SIG-M5 (cell line): ENCODE measurements around the gene ALDH8A1.

ENCODE experiments used
- DNase-seq: peaks from one replicate; lab custom pipeline; 2025; lab: John Stamatoyannopoulos, UW

Gene ALDH8A1, protein sequence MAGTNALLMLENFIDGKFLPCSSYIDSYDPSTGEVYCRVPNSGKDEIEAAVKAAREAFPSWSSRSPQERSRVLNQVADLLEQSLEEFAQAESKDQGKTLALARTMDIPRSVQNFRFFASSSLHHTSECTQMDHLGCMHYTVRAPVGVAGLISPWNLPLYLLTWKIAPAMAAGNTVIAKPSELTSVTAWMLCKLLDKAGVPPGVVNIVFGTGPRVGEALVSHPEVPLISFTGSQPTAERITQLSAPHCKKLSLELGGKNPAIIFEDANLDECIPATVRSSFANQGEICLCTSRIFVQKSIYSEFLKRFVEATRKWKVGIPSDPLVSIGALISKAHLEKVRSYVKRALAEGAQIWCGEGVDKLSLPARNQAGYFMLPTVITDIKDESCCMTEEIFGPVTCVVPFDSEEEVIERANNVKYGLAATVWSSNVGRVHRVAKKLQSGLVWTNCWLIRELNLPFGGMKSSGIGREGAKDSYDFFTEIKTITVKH

DNA sequence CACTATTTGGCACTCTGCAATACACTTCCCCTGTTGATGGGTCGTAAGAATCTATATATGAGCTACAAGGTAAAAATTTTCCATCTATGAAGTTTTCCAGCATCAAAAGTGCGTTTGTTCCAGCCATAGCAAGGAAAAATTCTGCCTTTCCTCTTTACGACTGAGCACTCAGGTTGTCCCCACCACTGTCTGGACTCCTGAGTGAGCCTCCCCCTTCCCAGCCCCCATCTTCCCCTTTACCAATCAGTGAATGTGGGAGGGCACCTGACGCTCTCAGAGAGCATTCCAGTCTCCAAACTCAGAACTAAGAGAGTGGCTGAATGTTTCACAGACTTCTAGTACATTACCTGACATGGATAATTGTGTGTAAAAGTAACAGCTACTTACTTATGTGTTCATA is at the start of gene ALDH8A1:
TSS of gene ALDH8A1 (minus strand) at position 175 of the 400 bp plus-strand sequence. CDS start at position 127, 48 bp downstream.
- no peak for DNase-seq

DNA sequence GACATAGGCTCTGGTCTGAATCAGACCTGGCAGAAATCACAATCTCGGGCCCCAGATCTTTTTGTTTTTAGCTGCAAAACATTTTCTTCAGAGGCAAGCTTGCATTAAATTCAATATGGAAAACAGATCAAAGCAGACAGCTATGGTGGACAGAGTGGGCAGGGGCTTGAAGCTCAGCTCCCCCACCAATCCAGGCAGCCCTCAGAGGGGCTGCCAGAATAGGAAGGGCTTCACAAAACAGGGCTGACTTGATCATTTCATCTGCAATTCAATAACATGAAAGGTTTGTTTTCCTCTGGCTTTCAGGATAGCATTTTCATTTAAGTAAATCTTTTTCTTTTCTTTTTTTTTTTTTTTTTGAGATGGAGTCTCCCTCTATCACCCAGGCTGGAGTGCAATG is 49.2 kb upstream of the ALDH8A1 start:
- no peak for DNase-seq

DNA sequence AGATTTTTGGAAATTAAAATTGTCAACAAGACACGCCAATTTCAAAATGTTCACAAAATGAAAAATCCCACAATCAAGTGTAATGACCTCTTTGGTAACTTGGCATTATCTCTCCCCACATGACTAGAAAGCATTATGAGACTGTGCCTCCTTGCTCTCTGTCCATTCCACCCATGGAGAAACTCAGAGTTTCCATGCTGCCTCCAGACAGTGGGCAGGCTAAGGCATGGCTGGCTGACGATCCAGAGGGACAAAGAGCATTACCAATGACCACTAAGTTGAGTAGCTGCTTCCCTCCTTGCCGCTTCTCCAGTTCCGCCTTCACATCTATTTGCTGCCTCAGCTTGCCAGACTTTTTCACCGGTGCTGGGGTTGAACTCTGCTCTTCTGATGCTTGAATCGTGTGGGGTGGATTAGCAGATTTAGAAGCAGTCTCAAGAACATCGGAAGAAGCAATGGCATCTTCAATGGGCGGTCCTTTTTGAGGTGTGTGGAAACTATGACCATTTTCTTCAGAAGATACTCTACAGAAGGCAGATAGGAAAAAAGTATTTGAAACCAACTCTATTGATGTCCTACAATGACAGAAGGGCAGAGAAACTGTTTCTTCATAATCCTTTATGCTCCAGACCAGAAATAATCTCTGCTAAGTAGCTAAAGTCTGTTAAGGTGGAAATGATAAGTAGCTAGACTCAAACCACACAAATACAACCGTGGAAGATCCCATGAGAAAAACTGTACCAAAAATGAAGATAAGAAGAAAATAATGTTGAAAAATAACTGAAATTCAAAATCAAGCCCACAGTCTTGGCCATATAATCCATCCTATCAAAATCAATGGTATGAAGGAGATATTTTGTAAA is 47.5 kb upstream of the ALDH8A1 start:
- DNase-seq, result no peak

DNA sequence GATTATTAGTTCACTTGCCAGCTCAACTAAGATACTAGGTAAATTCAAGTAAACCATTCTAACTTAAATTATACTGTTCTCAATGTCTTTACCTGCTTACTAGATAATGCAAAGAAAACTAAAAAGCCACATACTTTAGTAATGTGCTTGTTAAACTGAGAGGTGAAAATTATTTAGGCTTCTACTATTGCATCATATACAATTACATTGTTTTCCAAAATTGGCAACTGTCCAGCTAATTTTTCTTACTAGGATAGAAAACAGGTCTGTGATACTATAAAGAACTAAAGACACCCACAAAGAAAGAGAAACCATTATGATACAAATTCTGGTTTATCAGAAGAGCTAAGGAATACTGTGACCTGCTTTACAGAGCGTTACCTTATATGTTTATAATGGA is 45.6 kb upstream of the ALDH8A1 start:
- no peak for DNase-seq

DNA sequence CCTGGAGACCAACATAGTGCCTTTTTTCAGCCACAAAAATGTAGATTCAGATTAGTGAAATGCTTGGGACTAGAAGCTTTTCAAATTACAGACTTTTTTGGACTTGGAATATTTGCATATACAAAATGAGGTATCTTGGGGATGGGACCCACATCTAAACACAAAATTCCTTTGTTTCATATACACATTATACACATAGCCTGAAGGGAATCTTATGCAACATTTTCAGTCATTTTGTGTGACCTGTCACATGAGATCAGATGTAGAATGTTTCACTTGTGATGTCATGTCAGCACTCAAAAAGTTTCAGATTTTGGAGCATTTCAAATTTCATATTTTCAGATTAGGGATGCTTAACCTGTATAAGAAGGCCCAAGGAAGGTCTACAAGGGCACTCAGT is 44.5 kb upstream of the ALDH8A1 start:
- DNase-seq, result no peak

DNA sequence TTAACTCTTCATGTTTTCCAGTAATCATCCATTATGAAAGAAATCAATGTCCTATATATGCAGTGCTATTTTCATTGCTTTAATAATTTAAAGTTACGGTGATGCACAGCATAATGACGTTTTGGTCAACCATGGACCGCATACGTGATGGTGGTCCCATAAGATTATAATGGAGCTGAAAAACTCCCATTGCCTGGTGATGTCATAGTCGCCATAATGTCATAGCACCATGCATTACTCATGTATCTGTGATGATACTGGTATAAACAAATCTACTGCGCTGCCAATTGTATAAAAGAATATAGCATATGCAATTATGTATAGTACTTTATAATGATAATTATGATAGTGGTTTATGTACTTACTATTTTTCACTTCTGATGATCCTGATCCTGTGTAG is 42.3 kb upstream of the ALDH8A1 start:
- no peak for DNase-seq

DNA sequence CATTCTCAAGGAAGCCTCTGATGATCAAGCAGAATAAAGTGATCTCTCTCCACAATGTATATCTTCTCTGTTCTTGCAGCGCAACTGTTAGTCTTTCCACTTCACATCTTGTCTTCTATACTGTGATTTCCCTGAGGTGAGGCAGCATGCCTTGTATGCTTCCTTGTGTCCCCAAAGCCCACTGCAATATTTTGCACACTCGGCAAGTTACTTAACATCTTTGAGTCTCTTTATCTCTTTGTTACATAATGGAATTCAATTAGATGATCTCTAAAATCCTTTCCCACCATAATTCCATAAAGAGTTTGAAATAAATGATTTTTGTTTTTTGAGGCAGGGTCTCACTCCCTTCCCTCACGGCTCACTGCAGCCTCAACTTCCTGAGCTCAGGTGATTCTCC is 40.4 kb upstream of the ALDH8A1 start:
- DNase-seq, result no peak

DNA sequence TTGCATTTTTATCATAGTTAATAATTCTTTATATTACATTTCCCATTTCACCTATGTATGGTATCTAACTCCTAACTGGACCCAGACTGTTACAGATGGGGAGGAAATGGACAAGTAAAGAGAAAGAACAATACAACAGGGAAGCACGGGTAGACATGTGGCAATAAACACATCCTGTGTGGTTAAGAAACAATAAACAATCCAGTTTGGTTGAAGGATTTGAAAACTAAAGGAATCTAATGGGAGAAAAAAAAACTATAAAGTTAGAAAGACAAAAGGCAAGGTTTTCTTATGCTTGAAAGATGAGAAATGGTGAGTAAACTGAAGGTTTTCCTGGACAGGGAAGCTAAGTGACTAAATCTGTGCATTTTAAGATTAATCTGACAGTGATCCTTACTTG is 34.9 kb upstream of the ALDH8A1 start:
- DNase-seq, result no peak

DNA sequence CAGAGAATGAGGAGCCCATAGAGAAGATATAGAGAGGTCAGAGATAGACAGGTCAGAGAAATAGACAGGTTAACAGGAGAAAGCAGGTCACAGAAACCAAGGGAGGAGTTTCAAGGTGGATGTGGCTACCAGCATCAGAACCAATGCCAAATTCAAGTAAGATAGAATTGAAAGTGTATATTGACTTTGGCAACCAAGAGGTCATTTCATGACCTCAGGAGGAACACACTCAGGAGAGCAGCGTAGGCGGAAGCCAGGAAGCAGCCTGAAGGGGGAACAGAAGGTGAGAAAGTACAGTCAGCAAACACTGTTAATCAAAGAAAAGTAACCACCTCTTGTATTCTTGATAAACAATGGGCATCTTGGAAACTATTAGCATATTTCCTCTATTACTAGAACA is 33.9 kb upstream of the ALDH8A1 start:
- DNase-seq, result no peak

DNA sequence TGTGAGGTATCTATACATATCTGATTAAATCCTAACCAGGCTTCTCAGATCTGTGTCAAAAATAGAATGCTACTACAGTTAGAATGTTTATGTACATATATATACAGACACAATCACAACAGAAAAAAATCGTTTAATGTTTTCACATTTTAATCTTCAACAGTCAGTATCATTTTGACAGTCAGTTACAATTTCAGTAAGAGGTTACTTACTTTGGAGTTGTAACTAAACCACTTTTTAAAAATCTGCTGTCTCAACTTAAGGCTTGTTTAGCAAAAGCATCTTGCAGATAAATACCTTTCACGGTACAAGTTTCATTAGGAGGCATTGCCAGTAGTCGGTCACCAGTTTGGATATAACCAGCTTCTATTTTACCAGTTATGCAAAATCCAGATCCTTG is 32.3 kb upstream of the ALDH8A1 start:
- no peak for DNase-seq

DNA sequence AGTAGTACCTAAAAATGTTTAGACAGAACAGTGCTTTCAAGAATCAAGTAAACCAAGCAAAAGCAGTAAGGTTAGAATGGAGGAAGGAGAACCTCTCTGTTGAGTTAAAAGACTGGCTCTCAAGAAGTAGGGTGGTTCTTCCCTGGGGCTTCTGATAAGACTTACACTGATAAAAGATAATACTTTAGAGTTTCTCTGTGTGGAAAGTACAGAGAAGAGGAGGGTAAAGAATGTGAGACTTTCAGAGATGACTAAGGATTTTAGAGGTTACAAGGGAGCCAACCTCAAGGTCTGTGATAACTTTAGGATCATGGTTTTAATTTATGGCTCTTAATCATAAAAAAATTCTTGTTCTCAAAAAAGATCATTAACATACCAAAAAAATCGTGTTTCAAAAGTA is 30.9 kb upstream of the ALDH8A1 start:
- DNase-seq, result no peak

DNA sequence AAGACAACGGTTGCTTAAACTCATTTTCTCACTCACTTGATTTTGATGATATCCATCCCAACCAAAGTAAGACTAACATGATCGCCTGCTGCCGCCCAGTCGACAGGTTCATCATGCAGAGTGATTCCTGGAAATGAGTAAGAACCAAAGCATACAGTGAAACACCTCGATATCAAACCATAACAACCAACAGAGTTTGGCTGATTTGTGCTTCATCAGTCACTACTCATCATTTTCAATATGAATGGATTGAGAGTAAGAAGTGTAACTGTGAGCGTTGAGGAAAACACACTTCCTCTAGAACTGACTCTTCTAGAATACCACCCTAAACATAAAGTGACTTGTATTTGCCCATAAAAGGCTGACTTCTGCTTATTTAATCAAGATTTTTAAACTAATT is 29.2 kb upstream of the ALDH8A1 start:
- DNase-seq, result no peak

DNA sequence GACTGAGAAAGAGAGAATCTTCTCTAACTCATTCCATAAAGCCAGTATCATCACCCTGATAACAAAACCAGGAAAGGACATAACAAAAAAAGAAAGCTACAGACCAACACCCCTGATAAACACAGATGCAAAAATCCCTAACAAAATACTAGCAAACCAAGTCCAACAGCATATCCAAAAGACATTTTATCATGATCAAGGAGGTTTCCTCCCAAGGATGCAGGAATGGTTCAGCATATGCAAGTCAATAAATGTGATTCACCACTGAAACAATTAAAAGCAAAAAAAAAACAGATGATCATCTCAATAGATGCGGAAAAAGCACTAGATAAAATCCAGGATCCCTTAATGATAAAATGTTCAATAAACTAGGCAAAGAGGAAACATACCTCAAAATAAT is 24.5 kb upstream of the ALDH8A1 start:
- DNase-seq, result no peak

DNA sequence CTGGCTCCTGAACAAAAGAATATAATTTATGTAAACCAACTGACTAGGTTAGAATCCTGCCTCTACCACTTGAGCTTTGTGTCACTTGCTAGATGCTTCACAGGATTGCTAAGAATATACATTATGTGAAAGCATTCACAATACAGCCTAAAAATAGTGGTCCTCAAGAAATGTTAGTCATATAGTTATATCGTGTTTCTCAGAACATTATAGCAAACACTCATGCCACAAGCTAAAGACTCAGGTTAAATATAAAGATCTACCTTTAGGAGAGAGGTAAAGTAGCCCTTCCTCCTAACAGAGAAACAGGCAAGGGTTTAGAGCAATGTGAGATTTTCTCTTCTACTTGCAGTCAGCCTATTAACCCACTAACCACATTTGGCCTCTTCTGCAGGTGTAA is 17.8 kb upstream of the ALDH8A1 start:
- no peak for DNase-seq

DNA sequence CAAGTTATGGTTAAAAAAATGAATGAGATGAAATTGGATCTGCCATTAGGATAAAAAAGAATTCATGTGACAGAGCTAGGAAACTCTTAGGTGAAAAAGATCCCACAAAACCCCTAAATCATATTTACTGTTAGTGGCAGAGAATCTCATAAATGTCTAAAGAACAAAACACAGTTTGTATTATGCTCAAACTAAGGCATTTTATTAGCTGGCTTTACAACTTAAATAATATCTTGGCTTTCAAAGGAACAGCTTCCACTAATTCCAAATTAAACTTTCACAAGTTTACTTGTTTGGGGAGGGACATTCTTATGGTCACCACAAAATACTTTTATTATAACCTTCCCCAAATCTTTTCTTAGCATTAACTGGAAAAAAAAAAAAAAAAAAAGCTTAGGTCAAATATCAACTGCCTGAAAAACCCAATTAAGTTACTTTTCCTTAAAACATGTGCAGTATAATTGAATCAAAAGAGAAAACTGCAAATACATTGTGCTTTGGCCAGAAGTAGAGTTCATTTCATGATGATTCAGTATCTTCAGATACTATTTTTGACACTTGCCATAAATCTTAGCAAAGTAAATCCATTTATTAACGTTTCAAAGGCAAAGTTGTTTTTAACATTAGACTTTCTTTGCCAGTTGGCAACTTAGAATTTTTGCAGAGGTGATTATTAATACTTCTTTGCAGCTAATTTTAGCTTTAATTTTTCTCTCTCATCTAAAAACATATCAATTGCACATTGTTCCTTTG is 14.7 kb upstream of the ALDH8A1 start:
- DNase-seq, result no peak

DNA sequence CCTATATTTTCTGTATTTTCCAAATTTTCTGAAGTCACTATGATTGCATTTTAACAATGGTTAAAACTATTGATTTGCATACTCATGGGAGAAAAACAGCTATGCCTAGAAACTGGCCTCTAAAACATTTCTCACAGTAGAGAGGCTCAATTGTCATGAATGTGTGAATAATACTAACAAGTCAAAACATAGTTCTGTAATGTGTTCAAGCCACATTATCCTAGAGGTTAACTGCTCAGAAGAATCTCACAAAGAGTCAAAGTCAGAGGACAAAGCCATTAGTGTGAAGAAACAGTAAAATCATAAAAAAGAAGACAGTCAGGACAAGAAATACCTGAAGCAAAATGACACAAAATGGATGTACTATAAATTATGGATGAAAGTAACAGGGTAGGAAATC is 12.5 kb upstream of the ALDH8A1 start:
- DNase-seq, result no peak

DNA sequence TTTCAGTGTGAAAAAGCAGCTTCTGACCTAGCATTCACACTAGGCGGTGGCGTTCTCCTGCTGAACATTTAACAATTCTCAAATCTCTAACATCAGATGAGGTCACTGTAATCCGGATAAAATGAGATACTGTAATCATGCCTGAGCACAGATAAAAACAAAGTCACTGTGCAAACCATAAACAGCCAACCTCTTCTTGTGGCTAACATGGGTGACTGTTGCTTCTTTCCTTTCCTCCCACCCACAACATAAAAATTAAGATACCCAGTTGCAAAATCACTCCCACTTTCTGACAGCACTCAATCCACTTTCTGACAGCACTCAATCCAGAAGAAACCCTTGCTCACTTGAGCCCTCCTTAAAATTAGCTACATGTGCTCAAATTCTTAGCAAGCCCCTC is 11.5 kb upstream of the ALDH8A1 start:
- DNase-seq, result no peak

DNA sequence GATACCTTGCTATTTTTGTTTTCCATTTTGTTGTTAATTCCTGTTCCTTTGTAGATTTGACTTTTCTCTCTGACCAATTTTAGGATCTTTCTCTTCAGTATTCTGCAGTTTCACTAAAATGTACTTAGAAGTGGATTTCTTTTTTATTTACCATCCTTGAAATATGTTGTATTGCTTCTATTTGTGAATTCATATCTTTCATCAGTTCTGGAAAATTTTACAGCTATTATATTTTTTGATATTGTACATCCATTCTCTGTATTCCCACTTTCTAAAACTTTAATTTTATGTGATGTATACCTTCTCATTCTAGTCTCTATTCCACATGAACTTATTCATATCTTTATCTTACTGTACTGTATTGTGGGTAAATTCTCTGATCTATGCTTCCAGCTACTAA is 9.7 kb upstream of the ALDH8A1 start:
- DNase-seq, result no peak

DNA sequence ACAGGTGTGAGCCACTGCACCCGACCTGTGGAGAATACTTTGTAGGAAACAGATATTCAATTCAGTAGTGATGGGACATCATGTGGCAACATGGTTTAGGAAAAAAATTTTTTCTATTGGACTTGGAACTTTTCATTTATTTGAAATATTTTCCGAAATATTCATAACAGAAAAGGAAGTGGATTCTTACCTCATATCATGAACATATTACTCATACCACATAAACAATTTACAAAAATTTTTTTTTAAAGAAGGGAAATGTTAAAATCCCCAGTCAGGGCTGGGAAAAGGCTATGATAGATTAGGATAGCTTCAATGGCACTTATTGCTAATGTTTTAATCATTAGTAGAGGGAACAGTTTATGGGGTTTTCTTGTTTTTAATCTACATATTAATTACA is 6.8 kb upstream of the ALDH8A1 start:
- DNase-seq, result no peak

DNA sequence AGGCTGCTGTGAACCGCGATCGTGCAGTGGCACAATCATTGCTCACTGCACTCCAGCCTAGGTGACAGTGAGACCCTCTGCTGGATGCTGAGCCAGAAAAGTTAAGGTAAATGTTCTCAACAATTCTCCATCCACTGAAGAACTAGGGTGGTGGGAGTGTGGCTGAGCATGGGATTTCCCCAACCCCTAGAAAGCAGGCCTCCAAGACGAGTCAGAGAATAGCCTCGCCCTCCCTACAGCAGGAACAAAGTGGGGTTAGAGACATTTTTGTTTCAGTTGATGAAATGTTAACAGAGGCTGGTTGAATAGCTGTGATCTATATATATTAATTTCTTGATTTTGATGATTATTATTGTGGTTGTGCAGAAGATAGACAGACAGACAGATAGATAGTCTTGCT is 6.1 kb upstream of the ALDH8A1 start:
- DNase-seq, result no peak

DNA sequence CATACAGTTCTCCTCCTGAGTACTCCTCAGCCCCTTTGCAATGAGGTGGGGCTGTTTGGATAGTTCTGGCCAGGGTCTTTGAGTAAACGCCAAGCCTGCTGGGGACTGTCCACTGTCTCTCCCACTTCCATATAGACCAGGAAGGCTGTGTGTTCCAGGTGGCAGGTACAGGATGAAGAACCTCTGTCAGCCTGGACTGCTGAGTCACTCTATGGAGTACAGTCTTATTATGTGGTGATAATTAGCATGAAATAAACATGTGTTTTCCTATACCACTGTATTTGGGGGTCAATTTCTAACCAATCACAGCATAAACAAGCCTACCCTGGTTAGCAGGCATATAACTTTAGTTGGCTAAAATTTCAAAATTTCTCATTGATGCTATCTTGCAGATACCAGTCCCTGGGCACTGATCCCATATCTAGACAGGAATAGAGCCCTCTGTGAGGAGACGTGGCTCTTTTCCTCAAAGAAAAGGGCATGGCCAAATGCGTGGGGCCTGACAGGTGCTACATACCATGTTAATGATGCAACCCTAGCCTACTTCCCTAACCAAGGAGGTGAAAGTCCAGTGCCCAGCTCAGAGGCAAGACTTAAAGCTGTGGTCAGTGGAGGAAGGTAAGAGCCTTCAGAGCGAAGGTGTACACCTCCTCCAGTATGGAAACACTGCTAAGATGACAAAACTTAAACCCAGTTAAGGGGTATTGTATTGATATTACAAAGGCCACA is 4.5 kb upstream of the ALDH8A1 start:
- no peak for DNase-seq
